Measurements from ENCODE around the gene GATA2.

Gene GATA2

GRCh38 chr3:128486681-128487537 is 6.1 kb downstream of the GATA2 start:
- H3K27me3 ChIP-seq (ENCODE audit: insufficient read depth, poor library complexity, severe bottlenecking) = no peaks in the 10 kb centered on the region
- DNase-seq (ENCODE audit: low read depth in 1 of 2, low spot score in 1 of 2) = peak in 1 of 2 experiments; percentile 27

GRCh38 chr3:128486205-128486628 is 6.8 kb downstream of the GATA2 start:
- DNase-seq (ENCODE audit: low read depth in 1 of 2, low spot score in 1 of 2) = no peak
- TF ChIP-seq GABPA (IDR thresholded peaks at IDR 0.05; ENCODE audit: low read depth) = no peak
- no peak for TF ChIP-seq SPI1 (IDR thresholded peaks at IDR 0.05; ENCODE audit: borderline replicate concordance, low read depth)
- TF ChIP-seq REST (IDR thresholded peaks at IDR 0.05; ENCODE audit: insufficient replicate concordance, low read depth) = no peak
- TF ChIP-seq POLR2AphosphoS5 (IDR thresholded peaks at IDR 0.05; ENCODE audit: low read depth) = no peak
- no peak for TF ChIP-seq CTCF (IDR thresholded peaks at IDR 0.05; ENCODE audit: insufficient read depth, low read length)
- peak overlapping the region; percentile 65 for H3K4me3 ChIP-seq (replicated peaks; ENCODE audit: insufficient read depth, low read length)
- H3K27ac ChIP-seq (replicated peaks) = no peak overlapping the region
- H3K27me3 ChIP-seq (ENCODE audit: insufficient read depth, poor library complexity, severe bottlenecking) = no peaks in the 10 kb centered on the region

More at GRCh38 chr3:128486681-128487537, 6.1 kb downstream of the GATA2 start:
- H3K4me3 ChIP-seq (replicated peaks; ENCODE audit: insufficient read depth, low read length) = peak overlapping the region; percentile 65
- no peak for TF ChIP-seq CTCF (IDR thresholded peaks at IDR 0.05; ENCODE audit: insufficient read depth, low read length)
- no peak for TF ChIP-seq POLR2AphosphoS5 (IDR thresholded peaks at IDR 0.05; ENCODE audit: low read depth)
- TF ChIP-seq REST (IDR thresholded peaks at IDR 0.05; ENCODE audit: insufficient replicate concordance, low read depth) = no peak
- TF ChIP-seq SPI1 (IDR thresholded peaks at IDR 0.05; ENCODE audit: borderline replicate concordance, low read depth) = no peak
- no peak for TF ChIP-seq GABPA (IDR thresholded peaks at IDR 0.05; ENCODE audit: low read depth)
- peak overlapping the region; percentile 37 for H3K27ac ChIP-seq (replicated peaks)

- H3K4me3 ChIP-seq (replicated peaks; ENCODE audit: insufficient read depth, low read length) = peak overlapping the region; percentile 65; the same call in 1 of the 2 replicates
- no peaks in the 10 kb centered on the region for H3K27me3 ChIP-seq (ENCODE audit: insufficient read depth, poor library complexity, severe bottlenecking)
- no peak overlapping the region for H3K27ac ChIP-seq (replicated peaks)
Observed at GRCh38 chr3:128485282-128486204, 7.5 kb downstream of the GATA2 start.

More at GRCh38 chr3:128485282-128486204, 7.5 kb downstream of the GATA2 start:
- TF ChIP-seq SPI1 (IDR thresholded peaks at IDR 0.05; ENCODE audit: borderline replicate concordance, low read depth) (no peak), GABPA (IDR thresholded peaks at IDR 0.05; ENCODE audit: low read depth) (no peak), CTCF (IDR thresholded peaks at IDR 0.05; ENCODE audit: insufficient read depth, low read length) (no peak), POLR2AphosphoS5 (IDR thresholded peaks at IDR 0.05; ENCODE audit: low read depth) (no peak), REST (IDR thresholded peaks at IDR 0.05; ENCODE audit: insufficient replicate concordance, low read depth) (no peak)
- DNase-seq (ENCODE audit: low read depth in 1 of 2, low spot score in 1 of 2) = no peak
